D341Med (cell line): ENCODE data around the gene ARPC1B.
"Not testable (repeated sequence)": the region's sequence is repeated elsewhere in the genome, so short reads cannot be mapped to it uniquely, and the experiment has no call there.

ENCODE experiments used
- DNase-seq: peaks from one replicate; pipeline ENCODE4 v3.0.0; 2012; ENCODE audit warnings: low spot score

The ARPC1B gene

GRCh38 chr7:99368750-99369389 lies 5.7 kb upstream of the ARPC1B start:
- DNase-seq, result no peak

- peak; percentile 14 for DNase-seq
Observed at GRCh38 chr7:99369767-99370391, 4.7 kb upstream of the ARPC1B start.

GRCh38 chr7:99371376-99371920 lies 3.1 kb upstream of the ARPC1B start:
- no peak for DNase-seq

- peak; percentile 28 for DNase-seq
Observed at GRCh38 chr7:99372275-99373090, 2.0 kb upstream of the ARPC1B start.

- DNase-seq, result peak; percentile 22
Observed at GRCh38 chr7:99373091-99374066, 1.2 kb upstream of the ARPC1B start.

GRCh38 chr7:99375070-99375807 lies 709 bp downstream of the ARPC1B start:
- DNase-seq, result peak; percentile 85

GRCh38 chr7:99379043-99379577 lies 4.6 kb downstream of the ARPC1B start:
- no peak for DNase-seq

GRCh38 chr7:99379693-99380031 lies 5.1 kb downstream of the ARPC1B start:
- not testable (repeated sequence) for DNase-seq

- no peak for DNase-seq
Observed at GRCh38 chr7:99380032-99380822, 5.7 kb downstream of the ARPC1B start.

- no peak for DNase-seq
Observed at GRCh38 chr7:99380823-99381663, 6.5 kb downstream of the ARPC1B start.

GRCh38 chr7:99381664-99382075 lies 7.1 kb downstream of the ARPC1B start:
- DNase-seq, result no peak

- no peak for DNase-seq
Observed at GRCh38 chr7:99383203-99383602, 8.7 kb downstream of the ARPC1B start.

- no peak for DNase-seq
Observed at GRCh38 chr7:99383791-99384370, 9.4 kb downstream of the ARPC1B start.

GRCh38 chr7:99384523-99384922 lies 10.0 kb downstream of the ARPC1B start:
- no peak for DNase-seq

- DNase-seq, result no peak
Observed at GRCh38 chr7:99385564-99385963, 11.0 kb downstream of the ARPC1B start.

GRCh38 chr7:99386584-99387238 lies 12.2 kb downstream of the ARPC1B start:
- DNase-seq, result no peak

- not testable (repeated sequence) for DNase-seq
Observed at GRCh38 chr7:99387239-99387635, 12.7 kb downstream of the ARPC1B start.

- DNase-seq, result no peak
Observed at GRCh38 chr7:99387912-99388311, 13.4 kb downstream of the ARPC1B start.
